Keratinocyte (primary cell): ENCODE data around the gene WDR35.

Experiments
- EZH2 ChIP-seq: IDR thresholded peaks from one replicate; pipeline ENCODE4 v1.6.1; 2012; ENCODE audit warnings: inconsistent platforms, mild to moderate bottlenecking, low read length, moderate library complexity
- TF ChIP-seq, protein P1 (sequence below), 3 experiments: IDR thresholded peaks in 1 of 3; conservative IDR thresholded peaks in 1 of 3; optimal IDR thresholded peaks in 1 of 3; 2 replicates in 2 of 3; 3 replicates in 1 of 3; pipeline versions ENCODE3 to v1.5.1; 2011; ENCODE audit warnings: low read length in 3 of 3, mild to moderate bottlenecking in 3 of 3, moderate library complexity in 2 of 3, control low read depth in 1 of 3, inconsistent platforms in 1 of 3; ENCODE audit not compliant: insufficient read depth in 2 of 3; ENCODE audit errors: extremely low read depth in 1 of 3

DNA sequence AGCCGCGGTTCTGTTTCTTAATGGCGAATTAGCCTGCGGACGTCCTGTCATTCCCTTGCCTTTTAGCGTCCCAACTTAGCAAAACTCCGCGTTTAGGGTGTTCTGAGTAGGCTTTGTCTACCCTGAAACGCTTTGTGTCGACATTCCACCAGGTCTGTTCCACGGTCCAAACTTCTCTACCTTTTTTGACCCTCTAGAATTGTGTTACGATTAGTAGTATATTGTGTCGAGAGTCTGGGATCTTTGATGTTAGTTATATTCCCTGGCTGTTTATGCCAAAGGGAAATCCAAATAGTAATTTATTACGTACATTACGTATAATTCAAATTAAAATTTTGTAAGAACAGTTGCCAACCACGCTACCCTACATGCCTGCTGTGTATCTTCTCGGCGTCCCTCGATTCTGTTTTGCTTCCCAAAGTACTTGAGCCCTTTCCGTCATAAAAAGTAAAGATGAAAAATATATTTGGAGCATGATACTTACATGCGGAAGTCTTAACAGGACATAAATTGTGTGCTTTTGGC lies 87.6 kb downstream of the WDR35 start:
- TF ChIP-seq, protein P1, sequence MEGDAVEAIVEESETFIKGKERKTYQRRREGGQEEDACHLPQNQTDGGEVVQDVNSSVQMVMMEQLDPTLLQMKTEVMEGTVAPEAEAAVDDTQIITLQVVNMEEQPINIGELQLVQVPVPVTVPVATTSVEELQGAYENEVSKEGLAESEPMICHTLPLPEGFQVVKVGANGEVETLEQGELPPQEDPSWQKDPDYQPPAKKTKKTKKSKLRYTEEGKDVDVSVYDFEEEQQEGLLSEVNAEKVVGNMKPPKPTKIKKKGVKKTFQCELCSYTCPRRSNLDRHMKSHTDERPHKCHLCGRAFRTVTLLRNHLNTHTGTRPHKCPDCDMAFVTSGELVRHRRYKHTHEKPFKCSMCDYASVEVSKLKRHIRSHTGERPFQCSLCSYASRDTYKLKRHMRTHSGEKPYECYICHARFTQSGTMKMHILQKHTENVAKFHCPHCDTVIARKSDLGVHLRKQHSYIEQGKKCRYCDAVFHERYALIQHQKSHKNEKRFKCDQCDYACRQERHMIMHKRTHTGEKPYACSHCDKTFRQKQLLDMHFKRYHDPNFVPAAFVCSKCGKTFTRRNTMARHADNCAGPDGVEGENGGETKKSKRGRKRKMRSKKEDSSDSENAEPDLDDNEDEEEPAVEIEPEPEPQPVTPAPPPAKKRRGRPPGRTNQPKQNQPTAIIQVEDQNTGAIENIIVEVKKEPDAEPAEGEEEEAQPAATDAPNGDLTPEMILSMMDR (optimal IDR thresholded peaks at IDR 0.05 in 1 of 3, IDR thresholded peaks at IDR 0.05 in 1 of 3, conservative IDR thresholded peaks at IDR 0.05 in 1 of 3; ENCODE audit: extremely low read depth in 1 of 3, insufficient read depth in 2 of 3, low read length in 3 of 3), result no peak
- TF ChIP-seq EZH2, result no peak
